OCI-LY7 (cell line): ENCODE measurements around the gene MTF2.
"Not testable (repeated sequence)": the region's sequence is repeated elsewhere in the genome, so short reads cannot be mapped to it uniquely, and the experiment has no call there.

ENCODE experiments used
- CTCF ChIP-seq: fragments of 200-600 bp; sonication (generic); conservative IDR thresholded peaks from 2 replicates; pipeline ENCODE4 v1.5.1; 2014; ENCODE audit warnings: mild to moderate bottlenecking, antibody characterized with exemption, low read length, moderate library complexity, mixed read lengths
- EZH2phosphoT487 ChIP-seq: fragments of 200-600 bp; sonication (generic); IDR thresholded peaks from 2 replicates; pipeline ENCODE4 v1.6.1; 2018; ENCODE audit warnings: low read depth, borderline replicate concordance, mild to moderate bottlenecking, mixed run types, antibody characterized with exemption, low read length, moderate library complexity, mixed read lengths

- TF ChIP-seq CTCF, EZH2phosphoT487: not testable (repeated sequence)
Observed at GRCh38 chr1:93165895-93166294, 86.8 kb downstream of the MTF2 start.
